Activated CD4-positive, CD25-positive, alpha-beta regulatory T cell treated with anti-CD3 and anti-CD28 coated beads, Interleukin-2, amount 50 U/mL, for 16 hours (primary cell): ENCODE data around the gene EFCAB10.
A peak's percentile ranks its signal among the peaks of the same experiment; 100 is the strongest.
"Not testable (repeated sequence)": the region's sequence is repeated elsewhere in the genome, so short reads cannot be mapped to it uniquely, and the experiment has no call there.

Source experiments
- DNase-seq: peaks from one replicate; pipeline ENCODE4 v3.0.0-alpha.2; 2020; ENCODE audit warnings: low read depth, low spot score

EFCAB10 gene

DNA sequence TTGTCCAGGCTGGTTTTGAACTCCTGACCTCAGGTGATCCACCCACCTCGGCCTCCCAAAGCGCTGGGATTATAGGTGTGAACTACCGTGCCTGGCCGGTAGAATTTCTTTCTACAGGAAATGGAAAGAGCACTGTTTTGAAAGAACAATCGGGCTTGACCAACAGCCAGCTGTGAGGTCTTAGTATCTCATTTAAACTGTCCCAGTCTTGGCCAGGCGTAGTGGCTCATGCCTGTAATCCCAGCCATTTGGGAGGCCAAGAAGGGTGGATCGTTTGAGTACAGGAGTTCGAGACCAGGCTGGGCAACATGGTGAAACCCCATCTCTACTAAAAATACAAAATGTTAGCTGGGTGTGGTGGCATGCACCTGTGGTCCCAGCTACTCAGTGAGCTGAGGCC is 17.8 kb upstream of the EFCAB10 start:
- DNase-seq = not testable (repeated sequence)

DNA sequence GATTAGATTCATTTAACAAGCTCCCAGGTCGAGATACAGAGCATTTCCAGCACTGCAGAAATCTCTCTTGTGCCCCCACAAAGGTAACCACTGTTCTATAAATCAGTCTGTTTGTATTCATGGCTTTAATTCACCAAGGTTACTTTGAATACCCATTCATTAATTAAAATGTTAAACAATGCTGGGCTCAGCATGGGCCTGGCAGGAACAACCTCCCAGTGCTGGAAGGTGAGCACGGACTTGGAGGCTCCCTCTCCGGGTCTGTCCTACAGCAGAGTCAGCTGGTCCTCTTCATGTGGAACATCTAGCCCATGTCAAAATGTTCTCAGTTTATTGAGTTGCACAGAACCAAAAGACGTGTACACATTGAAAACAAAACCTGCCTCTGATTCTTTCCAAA is 15.6 kb upstream of the EFCAB10 start:
- DNase-seq = no peak

DNA sequence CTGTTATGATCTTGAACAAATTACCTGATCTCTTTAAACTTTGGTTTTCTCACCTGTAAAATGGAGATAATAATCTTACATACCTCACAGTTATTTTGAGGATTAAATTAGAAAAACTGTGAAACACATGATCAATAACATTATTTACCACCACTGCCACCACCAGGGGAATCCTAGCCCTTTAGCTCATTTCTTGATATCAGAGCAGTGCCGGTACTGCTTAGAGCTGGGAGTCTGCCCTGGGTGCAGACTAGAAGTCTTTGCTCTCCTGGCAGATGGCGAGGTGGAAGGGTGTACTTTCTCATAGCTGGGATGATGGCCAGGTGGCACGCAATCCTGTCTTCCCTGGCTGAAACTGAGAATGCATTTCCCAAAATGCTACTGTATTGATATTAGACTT is 12.7 kb upstream of the EFCAB10 start:
- no peak for DNase-seq

DNA sequence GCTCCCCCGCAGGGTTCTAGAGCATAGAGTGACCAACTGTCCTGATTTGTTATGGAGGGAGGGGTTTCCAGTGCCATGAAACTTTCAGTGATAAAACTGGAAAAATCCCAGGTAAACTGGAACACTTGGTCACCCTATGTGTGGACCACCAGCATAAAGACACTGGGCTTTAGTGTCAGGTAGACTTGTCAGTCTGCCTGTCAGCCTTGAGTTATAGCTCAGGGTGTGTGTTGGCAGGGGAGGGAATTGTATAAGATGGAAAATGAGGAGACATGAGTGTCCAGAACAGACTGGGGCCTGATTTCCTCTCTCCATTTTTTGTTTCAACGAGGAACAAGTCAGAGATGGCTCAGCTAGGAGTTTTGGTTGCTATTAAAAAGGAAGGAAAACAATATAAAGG is 10.2 kb upstream of the EFCAB10 start:
- DNase-seq = no peak

DNA sequence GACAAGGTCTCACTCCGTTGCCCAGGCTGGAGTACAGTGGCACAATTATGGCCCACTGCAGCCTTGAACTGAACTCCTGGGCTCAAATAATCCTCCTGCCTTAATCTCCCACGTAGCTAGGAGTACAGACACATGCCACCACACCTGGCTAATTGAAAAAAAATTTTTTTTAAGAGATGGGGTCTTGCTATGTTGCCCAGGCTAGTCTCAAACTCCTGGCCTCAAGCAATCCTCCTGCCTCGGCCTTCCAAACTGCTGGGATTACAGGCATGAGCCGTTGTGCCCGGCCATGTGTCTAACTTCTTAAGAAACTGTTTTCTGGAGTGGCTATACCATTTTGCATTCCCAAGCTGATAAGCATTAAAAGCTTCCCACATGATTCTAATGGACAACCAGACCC is 9.5 kb upstream of the EFCAB10 start:
- no peak for DNase-seq

GRCh38 chr7:105589356-105590077 is 8.2 kb upstream of the EFCAB10 start:
- peak; percentile 21 for DNase-seq

DNA sequence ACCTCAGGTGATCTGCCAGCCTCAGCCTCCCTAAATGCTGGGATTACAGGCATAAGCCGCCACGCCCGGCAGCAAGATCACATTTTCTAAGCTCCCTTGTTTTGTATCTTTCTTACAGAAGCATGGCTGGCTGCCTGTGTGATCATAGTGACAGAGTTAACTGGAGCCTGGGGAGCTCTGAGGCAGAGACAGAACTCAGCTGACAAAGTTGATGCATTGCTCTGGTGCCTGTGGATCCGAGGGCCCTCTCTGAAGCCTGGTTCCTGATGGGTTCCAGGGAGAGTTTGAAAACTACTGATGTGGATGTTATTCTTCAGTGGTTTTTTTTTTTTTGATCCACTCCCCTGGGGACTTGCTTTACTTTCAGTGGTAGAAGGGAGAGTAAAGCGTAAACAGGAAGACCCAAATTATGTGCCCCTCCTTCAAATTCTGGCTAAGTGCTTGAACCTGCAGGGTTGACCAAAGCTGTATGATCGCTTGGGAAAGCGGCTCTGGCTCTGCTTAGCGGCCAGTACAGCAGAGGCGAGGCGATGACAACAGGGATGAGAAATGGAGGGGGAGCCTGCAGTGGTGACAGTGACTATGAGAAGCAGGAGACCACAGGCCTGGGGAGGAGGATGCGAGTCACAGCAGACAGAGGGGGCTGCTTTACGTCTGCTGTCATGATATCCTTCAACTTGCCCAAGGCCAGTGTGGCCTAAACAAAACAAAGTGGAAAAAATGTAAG is 6.8 kb upstream of the EFCAB10 start:
- no peak for DNase-seq

DNA sequence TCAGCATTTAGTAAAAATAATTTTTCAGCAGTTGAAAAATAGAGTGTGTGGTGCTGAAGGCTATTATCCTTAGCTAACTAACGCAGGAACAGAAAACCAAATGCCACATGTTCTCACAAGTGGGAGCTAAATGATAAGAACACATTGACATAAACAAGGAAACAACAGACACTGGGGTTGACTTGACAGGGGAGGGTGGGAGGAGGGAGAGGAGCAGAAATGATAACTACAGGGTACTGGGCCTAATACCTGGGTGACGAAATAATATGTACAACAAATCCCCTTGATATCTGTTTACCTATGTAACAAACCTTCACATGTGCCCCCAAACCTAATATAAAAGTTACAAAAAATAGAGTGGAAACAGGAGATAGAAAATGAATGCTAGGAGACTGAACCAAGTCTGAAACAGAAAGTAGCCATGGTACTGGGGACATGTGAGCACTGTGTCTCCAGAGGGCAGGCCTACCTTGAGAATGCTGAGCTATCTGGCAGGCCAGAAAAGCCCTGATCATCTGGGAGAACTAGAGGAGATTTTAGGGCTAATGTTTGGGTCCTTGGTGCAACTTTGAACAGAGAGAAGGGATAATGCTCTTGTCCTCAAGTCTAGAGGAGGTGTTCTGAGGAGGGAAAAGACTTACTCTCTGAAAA is 4.7 kb upstream of the EFCAB10 start:
- no peak for DNase-seq

DNA sequence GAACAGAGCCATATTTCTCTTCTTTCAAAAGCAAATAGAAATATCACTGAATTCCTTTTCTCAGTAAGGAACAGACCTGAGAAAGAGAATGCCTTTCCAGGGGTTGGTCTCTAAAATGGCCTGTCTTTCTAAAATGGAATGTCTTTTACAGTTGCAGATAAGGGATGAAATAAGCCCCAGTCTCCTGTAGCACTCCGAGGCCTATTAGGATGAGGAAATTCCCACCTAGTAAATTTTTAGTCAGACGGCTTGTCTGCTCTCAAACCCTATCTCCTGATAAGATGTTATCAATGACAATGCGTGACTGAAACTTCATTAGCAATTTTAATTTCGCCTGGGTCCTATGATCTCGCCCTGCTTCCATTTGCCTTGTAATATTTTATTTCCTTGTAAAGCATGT is 2.9 kb upstream of the EFCAB10 start:
- no peak for DNase-seq

- DNase-seq = no peak
These were observed 1.8 kb upstream of the EFCAB10 start for GRCh38 chr7:105583061-105583460.

DNA sequence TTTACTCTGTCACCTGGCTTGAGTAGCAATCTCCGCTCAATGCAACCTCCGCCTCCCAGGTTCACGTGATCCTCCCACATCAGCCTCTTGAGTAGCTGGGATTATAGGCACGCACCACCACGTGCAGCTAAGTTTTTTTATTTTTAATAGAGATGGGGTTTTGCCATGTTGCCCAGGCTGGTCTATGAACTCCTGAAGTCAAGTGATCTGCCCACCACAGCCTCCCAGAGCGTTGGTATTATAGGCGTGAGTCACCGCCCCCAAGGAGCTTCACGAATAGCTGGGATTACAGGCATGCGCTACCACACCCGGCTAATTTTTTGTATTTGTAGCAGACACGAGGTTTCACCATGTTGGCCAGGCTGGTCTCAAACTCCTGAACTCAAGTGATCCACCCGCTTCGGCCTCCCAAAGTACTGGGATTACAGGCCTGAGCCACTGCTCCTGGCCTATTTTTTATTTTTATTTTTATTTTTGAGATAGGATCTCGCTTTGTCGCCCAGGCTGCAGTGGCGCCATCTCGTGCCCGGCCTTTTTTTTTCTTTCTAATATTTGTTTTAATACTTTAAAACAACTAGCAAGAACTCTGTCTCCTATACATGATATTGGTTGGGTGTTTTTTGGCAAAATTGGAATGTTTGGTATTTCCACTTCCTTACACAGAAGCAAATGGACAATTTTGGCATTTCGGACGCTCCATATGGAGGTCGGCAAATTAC is 1.1 kb downstream of the EFCAB10 start:
- no peak for DNase-seq

- DNase-seq = no peak
These were observed 2.8 kb downstream of the EFCAB10 start for GRCh38 chr7:105578496-105578895.

GRCh38 chr7:105577251-105577650 is 4.0 kb downstream of the EFCAB10 start:
- DNase-seq = no peak

DNA sequence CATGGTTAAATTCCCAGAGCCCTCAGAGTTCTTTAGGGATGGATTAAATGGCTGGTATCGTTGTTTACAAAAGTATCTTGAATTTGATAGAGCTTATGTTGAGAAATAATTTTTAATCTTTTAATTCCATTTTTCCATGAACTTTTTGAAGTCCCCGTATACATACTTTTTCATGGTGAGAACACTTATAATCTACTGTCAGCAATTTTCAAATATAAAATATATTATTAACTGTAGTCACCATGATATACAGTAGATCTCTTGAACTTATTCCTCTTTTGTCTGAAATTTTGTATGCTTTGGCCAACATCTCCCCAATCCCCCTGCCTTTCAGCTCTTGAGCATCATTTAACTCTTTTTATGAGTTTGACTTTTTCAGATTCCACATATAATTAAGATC is 9.4 kb downstream of the EFCAB10 start:
- no peak for DNase-seq

DNA sequence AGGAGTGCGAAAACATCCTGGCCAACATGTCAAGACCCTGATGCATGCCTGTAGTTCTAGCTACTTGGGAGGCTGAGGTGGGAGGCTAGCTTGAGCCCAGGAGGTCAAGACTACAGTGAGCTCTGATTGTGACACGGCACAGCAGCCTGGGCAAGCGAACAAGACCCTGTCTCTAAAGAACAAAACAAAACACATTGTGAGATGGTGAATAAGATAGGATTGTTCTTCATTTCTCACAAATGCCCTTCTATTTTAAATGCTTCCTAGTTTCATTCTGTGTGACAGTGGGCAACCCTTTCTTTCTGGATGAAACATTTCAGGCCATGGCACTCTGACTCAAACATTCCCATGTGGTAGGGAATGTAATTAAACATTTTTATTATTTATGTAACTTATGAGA is 13.5 kb downstream of the EFCAB10 start:
- DNase-seq = no peak

- no peak for DNase-seq
These were observed 14.3 kb downstream of the EFCAB10 start for GRCh38 chr7:105567024-105567423.

GRCh38 chr7:105565190-105565589 is 16.1 kb downstream of the EFCAB10 start:
- DNase-seq = no peak

DNA sequence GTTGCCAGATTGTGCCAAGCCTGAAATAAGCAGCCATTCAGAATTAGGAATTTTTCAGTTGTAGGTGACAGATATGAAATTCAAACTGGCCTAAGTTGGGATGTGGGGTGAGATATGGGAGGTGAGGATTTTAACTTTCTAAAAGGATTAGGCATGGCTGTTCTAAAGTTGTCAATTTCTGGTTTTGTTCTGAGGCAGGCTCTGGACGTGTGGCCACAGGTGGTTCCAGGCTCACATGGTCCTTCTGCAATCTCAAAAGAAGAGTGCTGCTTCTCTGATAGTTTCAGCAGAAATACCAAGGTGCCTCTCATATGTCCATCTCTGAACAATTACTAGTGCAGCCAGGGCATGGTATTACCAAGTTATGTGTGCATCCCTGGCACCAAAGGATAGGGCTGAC is 21.4 kb downstream of the EFCAB10 start:
- no peak for DNase-seq

- no peak for DNase-seq
These were observed 43.0 kb downstream of the EFCAB10 start for GRCh38 chr7:105538339-105538738.

DNA sequence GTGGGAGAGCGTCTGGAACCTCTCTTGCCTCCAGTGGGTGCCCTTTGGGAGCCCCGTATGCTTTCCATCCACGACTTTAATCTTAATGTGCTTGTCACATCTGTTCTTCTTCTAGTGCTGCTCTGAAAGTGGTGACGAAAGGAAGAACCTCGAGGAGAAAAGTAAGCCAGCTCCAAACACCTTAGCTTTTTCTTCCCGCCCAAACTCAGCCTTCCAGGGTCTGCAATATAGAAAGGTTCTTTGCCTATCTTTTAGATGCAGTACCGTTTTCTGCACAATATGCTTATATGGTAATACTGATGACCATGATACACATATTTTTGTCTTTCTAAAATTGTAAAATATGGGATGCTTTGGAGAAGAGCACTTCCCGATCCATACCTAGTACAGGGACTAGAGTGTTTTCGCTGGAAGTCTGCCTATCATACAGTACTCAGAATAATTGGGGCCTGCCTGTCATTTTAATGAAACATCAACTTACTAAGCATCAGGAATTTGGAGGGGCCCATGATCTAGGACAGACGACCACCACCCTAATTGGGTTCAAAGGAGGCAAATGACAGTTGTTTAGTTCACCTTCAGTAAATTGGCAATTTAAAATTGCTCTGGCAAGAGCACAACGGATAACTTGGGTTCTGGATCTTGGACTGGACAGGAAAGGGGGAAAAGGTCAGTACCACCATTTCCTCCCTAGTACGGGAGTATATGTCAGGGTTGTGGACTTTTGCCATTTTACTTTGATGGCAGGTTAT is 48.4 kb downstream of the EFCAB10 start:
- DNase-seq = no peak
